Activated T-helper 2 cell treated with anti-CD3 and anti-CD28 coated beads, Interferon-gamma antibody, Interleukin-2, Interleukin-4, amounts not matched to agents 10 μg/mL and 5 μg/mL and 100 μg/mL, durations not matched to agents 14 hours and 24 hours and 36 hours (primary cell): ENCODE results near the gene INPPL1. TPM values are rescaled to one million over a fixed set of nuclear protein-coding genes. Genes with fewer than 3 reads are reported as not detected.
"Not testable (repeated sequence)": the region's sequence is repeated elsewhere in the genome, so short reads cannot be mapped to it uniquely, and the experiment has no call there.

Experiments used
- DNase-seq: peaks from one replicate; pipeline ENCODE4 v3.0.0; 2021; ENCODE audit warnings: low spot score
- H3K27ac Mint-ChIP-seq: one replicate; pipeline ENCODE4 v1.8.0; 2021; ENCODE audit warnings: mixed read lengths
- H3K27me3 Mint-ChIP-seq: one replicate; pipeline ENCODE4 v1.8.0; 2021; ENCODE audit warnings: low read depth, mixed read lengths
- H3K36me3 Mint-ChIP-seq: one replicate; pipeline ENCODE4 v1.8.0; 2021; ENCODE audit warnings: low read depth, mixed read lengths
- H3K4me1 Mint-ChIP-seq: one replicate; pipeline ENCODE4 v1.8.0; 2021; ENCODE audit warnings: low read depth, mixed read lengths
- H3K4me3 Mint-ChIP-seq: one replicate; pipeline ENCODE4 v1.8.0; 2021; ENCODE audit warnings: low read depth, mild to moderate bottlenecking, moderate library complexity, mixed read lengths
- H3K9me3 Mint-ChIP-seq: one replicate; pipeline ENCODE4 v1.8.0; 2021; ENCODE audit warnings: mixed read lengths
- intact Hi-C: fragments of 100-400 bp; cut with micrococcal nuclease; formaldehyde crosslinking; loops from one replicate; pipeline ENCODE4 v1.15.1; 2023
- total RNA-seq: library from RNA; stranded (reverse); gene quantifications from 2 replicates; pipeline ENCODE4 v1.2.3, GENCODE V29; 2022

INPPL1 gene
- total RNA-seq, 1 donor from 2014 or later = 176 TPM

GRCh38 chr11:72195518-72196270 lies 28.9 kb upstream of the INPPL1 start:
- H3K4me1 Mint-ChIP-seq = no peaks in the 10 kb centered on the region
- intact Hi-C loops = no loop called here
- no peak for DNase-seq
- no peak overlapping the region for H3K4me3 Mint-ChIP-seq
- H3K27ac Mint-ChIP-seq = no peak overlapping the region
- no peaks in the 10 kb centered on the region for H3K36me3 Mint-ChIP-seq
- peaks cover 2% of the 10 kb centered on the region for H3K27me3 Mint-ChIP-seq
- H3K9me3 Mint-ChIP-seq = no peaks in the 10 kb centered on the region

DNA sequence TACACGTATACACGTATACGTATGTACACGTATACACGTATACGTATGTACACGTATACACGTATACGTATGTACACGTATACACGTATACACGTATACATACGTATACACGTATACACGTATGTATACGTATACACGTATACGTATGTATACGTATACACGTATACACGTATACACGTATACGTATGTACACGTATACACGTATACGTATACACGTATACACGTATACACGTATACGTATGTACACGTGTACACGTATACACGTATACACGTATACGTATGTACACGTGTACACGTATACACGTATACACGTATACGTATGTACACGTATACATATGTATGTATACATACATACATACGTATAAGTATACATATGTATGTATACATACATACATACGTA lies 23.1 kb upstream of the INPPL1 start:
- H3K27me3 Mint-ChIP-seq, H3K4me1 Mint-ChIP-seq, H3K4me3 Mint-ChIP-seq, H3K9me3 Mint-ChIP-seq, H3K27ac Mint-ChIP-seq, H3K36me3 Mint-ChIP-seq, DNase-seq, intact Hi-C loops: not testable (repeated sequence)

GRCh38 chr11:72202571-72202970 lies 22.0 kb upstream of the INPPL1 start:
- Mint-ChIP-seq H3K27me3 (no peaks in the 10 kb centered on the region), H3K4me3 (no peak overlapping the region), H3K4me1 (peaks cover 5% of the 10 kb centered on the region), H3K36me3 (no peaks in the 10 kb centered on the region), H3K27ac (no peak overlapping the region), H3K9me3 (no peaks in the 10 kb centered on the region)
- no peak for DNase-seq
- intact Hi-C loops = no loop called here

GRCh38 chr11:72203163-72203562 lies 21.4 kb upstream of the INPPL1 start:
- intact Hi-C loops = no loop called here
- Mint-ChIP-seq H3K36me3 (no peaks in the 10 kb centered on the region), H3K4me1 (peaks cover 5% of the 10 kb centered on the region), H3K27ac (no peak overlapping the region), H3K9me3 (no peaks in the 10 kb centered on the region), H3K27me3 (no peaks in the 10 kb centered on the region), H3K4me3 (no peak overlapping the region)
- no peak for DNase-seq

- Mint-ChIP-seq H3K4me3 (no peak overlapping the region), H3K36me3 (peaks cover 5% of the 10 kb centered on the region), H3K4me1 (peaks cover 5% of the 10 kb centered on the region), H3K27me3 (peaks cover 14% of the 10 kb centered on the region), H3K27ac (no peak overlapping the region), H3K9me3 (peaks cover 13% of the 10 kb centered on the region)
- intact Hi-C loops = no loop called here
- no peak for DNase-seq
Observed at GRCh38 chr11:72204886-72205285, 19.7 kb upstream of the INPPL1 start.

DNA sequence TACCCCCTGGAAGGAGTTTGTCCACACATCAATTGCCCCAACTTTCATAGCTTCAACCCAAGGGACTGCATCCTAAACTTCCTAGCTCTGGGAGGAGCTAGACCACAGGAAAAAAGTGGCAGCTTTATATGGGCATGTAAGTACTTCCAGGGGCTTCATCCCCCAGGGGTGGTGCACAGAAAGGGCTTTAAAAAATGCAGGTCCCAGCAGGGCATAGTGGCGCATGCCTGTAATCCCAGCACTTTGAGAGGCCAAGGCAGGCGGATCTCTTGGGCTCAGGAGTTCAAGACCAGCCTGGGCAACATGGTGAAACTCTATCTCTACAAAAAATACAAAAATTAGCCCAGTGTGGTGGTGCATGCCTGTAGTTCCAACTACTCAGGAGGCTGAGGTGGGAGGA lies 17.8 kb upstream of the INPPL1 start:
- H3K36me3 Mint-ChIP-seq, intact Hi-C loops, H3K27ac Mint-ChIP-seq, H3K4me1 Mint-ChIP-seq, DNase-seq, H3K4me3 Mint-ChIP-seq: not testable (repeated sequence)
- Mint-ChIP-seq H3K9me3 (peaks cover 18% of the 10 kb centered on the region), H3K27me3 (peaks cover 22% of the 10 kb centered on the region)

DNA sequence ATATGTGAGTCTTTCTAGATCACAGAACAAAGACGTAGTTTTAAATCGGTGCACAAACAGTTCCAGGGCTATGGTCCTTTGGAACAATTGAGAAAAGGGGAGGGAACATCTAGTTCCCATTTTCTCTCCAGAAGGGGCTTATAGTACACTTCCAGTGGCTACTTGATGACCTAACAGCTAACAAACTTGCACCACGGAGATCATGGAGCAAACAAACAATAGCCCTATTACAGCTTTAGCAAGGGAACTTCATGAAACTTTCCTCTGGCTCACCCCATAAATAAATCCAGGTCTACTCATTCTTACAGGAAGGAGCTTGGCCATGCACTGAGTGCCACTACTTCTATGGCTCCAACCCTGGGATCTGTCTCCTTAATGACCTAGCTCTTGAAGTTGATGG lies 16.3 kb upstream of the INPPL1 start:
- H3K4me1 Mint-ChIP-seq = peaks cover under 1% of the 10 kb centered on the region
- H3K9me3 Mint-ChIP-seq = peaks cover 18% of the 10 kb centered on the region
- H3K27me3 Mint-ChIP-seq = peaks cover 33% of the 10 kb centered on the region
- no peak overlapping the region for H3K27ac Mint-ChIP-seq
- H3K4me3 Mint-ChIP-seq = no peak overlapping the region
- intact Hi-C loops = no loop called here
- DNase-seq = no peak
- H3K36me3 Mint-ChIP-seq = peaks cover 6% of the 10 kb centered on the region

DNA sequence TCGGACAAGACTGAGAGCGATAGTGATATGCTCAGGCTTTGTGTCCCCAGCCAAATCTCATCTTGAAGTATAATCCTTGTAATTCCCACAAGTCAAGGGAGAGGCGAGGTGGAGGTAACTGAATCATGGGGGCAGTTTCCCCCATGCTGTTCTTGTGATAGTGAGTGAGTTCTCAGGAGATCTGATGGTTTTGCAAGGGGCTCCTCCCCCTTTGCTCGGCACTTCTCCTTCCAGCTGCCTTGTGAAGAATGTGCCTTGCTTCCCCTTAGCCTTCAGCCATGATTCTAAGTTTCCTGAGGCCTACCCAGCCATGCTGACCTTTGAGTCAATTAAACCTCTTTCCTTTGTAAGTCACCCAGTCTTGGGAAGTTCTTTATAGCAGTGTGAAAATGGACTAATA lies 15.5 kb upstream of the INPPL1 start:
- H3K36me3 Mint-ChIP-seq = peaks cover 6% of the 10 kb centered on the region
- intact Hi-C loops = no loop called here
- H3K27ac Mint-ChIP-seq = no peak overlapping the region
- no peak overlapping the region for H3K4me3 Mint-ChIP-seq
- H3K27me3 Mint-ChIP-seq = peaks cover 37% of the 10 kb centered on the region
- peaks cover 18% of the 10 kb centered on the region for H3K9me3 Mint-ChIP-seq
- no peak for DNase-seq
- H3K4me1 Mint-ChIP-seq = no peaks in the 10 kb centered on the region

GRCh38 chr11:72216638-72217037 lies 7.9 kb upstream of the INPPL1 start, which contains the start of gene FOLR2:
FOLR2 (plus strand) TSS chr11:72216794; CDS start chr11:72218585, 1,791 bp downstream.
- Mint-ChIP-seq H3K27me3 (peaks cover 38% of the 10 kb centered on the region), H3K4me3 (no peak within 1 kb of the TSS), H3K27ac (no peak within 1 kb of the TSS), H3K4me1 (peaks cover 17% of the 10 kb centered on the region), H3K9me3 (no peaks in the 10 kb centered on the region), H3K36me3 (no peaks in the 10 kb centered on the region)
- intact Hi-C loops = no loop called here
- DNase-seq = no peak

GRCh38 chr11:72217841-72218240 lies 6.7 kb upstream of the INPPL1 start:
- Mint-ChIP-seq H3K36me3 (no peaks in the 10 kb centered on the region), H3K27ac (no peak overlapping the region), H3K9me3 (no peaks in the 10 kb centered on the region), H3K4me3 (no peak overlapping the region), H3K4me1 (peaks cover 21% of the 10 kb centered on the region), H3K27me3 (peaks cover 32% of the 10 kb centered on the region)
- DNase-seq = no peak
- intact Hi-C loops = no loop called here

- intact Hi-C loops = no loop called here
- no peaks in the 10 kb centered on the region for H3K9me3 Mint-ChIP-seq
- DNase-seq = no peak
- H3K36me3 Mint-ChIP-seq = no peaks in the 10 kb centered on the region
- H3K27ac Mint-ChIP-seq = no peak overlapping the region
- peaks cover 23% of the 10 kb centered on the region for H3K4me1 Mint-ChIP-seq
- peaks cover 27% of the 10 kb centered on the region for H3K27me3 Mint-ChIP-seq
- H3K4me3 Mint-ChIP-seq = no peak overlapping the region
Observed at GRCh38 chr11:72218251-72218745, 6.3 kb upstream of the INPPL1 start.

DNA sequence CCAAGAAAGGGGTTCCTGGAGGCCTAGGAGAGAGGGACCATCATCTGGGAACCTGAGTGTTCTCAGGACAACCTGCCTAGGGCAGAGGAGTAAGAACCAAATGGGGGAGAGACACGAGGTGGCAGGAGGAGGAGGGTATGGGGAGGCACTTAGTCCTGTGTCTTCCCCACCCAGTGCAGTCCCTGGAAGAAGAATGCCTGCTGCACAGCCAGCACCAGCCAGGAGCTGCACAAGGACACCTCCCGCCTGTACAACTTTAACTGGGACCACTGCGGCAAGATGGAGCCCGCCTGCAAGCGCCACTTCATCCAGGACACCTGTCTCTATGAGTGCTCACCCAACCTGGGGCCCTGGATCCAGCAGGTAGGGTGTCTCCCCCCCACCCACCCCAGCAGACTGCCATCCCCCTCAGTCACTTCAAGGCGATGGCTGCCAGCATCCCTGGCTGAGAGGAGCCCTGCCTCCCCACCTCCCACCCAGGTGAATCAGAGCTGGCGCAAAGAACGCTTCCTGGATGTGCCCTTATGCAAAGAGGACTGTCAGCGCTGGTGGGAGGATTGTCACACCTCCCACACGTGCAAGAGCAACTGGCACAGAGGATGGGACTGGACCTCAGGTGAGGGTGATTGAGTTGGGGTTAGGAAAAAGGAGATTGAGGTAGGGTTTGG lies 3.7 kb upstream of the INPPL1 start:
- intact Hi-C loops = loop anchor here (5.0 kb wide), 2 partner anchors 179 to 434 kb away; no protein-coding TSS in a partner anchor
- H3K4me1 Mint-ChIP-seq = peaks cover 28% of the 10 kb centered on the region
- H3K4me3 Mint-ChIP-seq = no peak overlapping the region
- H3K9me3 Mint-ChIP-seq = no peaks in the 10 kb centered on the region
- no peak for DNase-seq
- no peaks in the 10 kb centered on the region for H3K36me3 Mint-ChIP-seq
- H3K27me3 Mint-ChIP-seq = peaks cover 11% of the 10 kb centered on the region
- H3K27ac Mint-ChIP-seq = no peak overlapping the region

GRCh38 chr11:72221386-72222075 lies 3.0 kb upstream of the INPPL1 start:
- H3K27ac Mint-ChIP-seq = no peak overlapping the region
- H3K4me3 Mint-ChIP-seq = no peak overlapping the region
- peaks cover 33% of the 10 kb centered on the region for H3K4me1 Mint-ChIP-seq
- intact Hi-C loops = loop anchor here (5.0 kb wide), 2 partner anchors 179 to 434 kb away; no protein-coding TSS in a partner anchor
- no peaks in the 10 kb centered on the region for H3K36me3 Mint-ChIP-seq
- no peak for DNase-seq
- peaks cover 6% of the 10 kb centered on the region for H3K27me3 Mint-ChIP-seq
- no peaks in the 10 kb centered on the region for H3K9me3 Mint-ChIP-seq
